Astrocyte (in vitro differentiated cells and primary cell): ENCODE measurements around the gene ADGRA3.

ENCODE experiments used
- EZH2 ChIP-seq: IDR thresholded peaks from 2 replicates; pipeline ENCODE4 v1.6.1; 2012; ENCODE audit warnings: mild to moderate bottlenecking, low read length, inconsistent platforms; ENCODE audit not compliant: insufficient read depth
- TF ChIP-seq, protein P1 (sequence below): IDR thresholded peaks from 2 replicates; pipeline ENCODE4 v1.5.1; 2011; ENCODE audit warnings: low read depth, mild to moderate bottlenecking, inconsistent platforms, low read length, moderate library complexity; ENCODE audit not compliant: insufficient read depth

DNA sequence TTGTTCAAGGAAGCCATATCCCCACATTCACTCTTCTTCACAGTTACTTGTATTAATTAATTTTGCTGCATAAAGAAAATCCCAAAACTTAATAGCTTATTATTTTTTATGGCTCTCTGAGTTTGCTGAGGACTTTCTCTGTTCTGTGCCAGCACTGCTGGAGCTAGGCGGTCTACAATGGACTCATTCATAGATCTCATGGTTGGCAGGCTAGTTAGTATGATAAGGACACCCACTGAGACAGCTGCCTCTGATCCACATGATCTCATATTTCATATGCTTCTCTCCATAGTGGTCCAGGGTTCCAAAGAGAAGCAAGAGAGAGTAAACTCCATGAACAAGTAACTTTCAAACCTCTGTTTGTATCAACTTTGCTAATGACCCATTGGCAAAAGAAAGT lies 170.2 kb downstream of the ADGRA3 start:
- TF ChIP-seq, protein P1, sequence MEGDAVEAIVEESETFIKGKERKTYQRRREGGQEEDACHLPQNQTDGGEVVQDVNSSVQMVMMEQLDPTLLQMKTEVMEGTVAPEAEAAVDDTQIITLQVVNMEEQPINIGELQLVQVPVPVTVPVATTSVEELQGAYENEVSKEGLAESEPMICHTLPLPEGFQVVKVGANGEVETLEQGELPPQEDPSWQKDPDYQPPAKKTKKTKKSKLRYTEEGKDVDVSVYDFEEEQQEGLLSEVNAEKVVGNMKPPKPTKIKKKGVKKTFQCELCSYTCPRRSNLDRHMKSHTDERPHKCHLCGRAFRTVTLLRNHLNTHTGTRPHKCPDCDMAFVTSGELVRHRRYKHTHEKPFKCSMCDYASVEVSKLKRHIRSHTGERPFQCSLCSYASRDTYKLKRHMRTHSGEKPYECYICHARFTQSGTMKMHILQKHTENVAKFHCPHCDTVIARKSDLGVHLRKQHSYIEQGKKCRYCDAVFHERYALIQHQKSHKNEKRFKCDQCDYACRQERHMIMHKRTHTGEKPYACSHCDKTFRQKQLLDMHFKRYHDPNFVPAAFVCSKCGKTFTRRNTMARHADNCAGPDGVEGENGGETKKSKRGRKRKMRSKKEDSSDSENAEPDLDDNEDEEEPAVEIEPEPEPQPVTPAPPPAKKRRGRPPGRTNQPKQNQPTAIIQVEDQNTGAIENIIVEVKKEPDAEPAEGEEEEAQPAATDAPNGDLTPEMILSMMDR = no peak
- TF ChIP-seq EZH2 = no peak
